Common myeloid progenitor, CD34-positive (primary cell): ENCODE data around the gene SLC35E2B.
"Not testable (repeated sequence)": the region's sequence is repeated elsewhere in the genome, so short reads cannot be mapped to it uniquely, and the experiment has no call there.

Experiments
- CTCF ChIA-PET: fragments of 350-600 bp; sonication (Branson Sonifier 250); formaldehyde crosslinking; loops from one replicate; lab custom pipeline; 2021; ENCODE audit warnings: antibody characterized with exemption; lab: Charles Lee
- POLR2A ChIA-PET: fragments of 350-600 bp; sonication (Branson Sonifier 250); formaldehyde crosslinking; loops from one replicate; lab custom pipeline; 2021; ENCODE audit warnings: antibody characterized with exemption; lab: Charles Lee
- DNase-seq, 3 donors: peaks; one replicate each; pipeline versions ENCODE4 v3.0.0 to v3.0.0-alpha.2; 2013
- H3K27ac ChIP-seq, 2 experiments: 1 replicate in 1 of 2; 2 replicates in 1 of 2; pipeline ENCODE4 v1.7.0; 2013; ENCODE audit warnings: inconsistent platforms in 2 of 2, low read length in 2 of 2, mild to moderate bottlenecking in 2 of 2, low read depth in 1 of 2, moderate library complexity in 1 of 2; ENCODE audit not compliant: severe bottlenecking in 2 of 2, insufficient read depth in 1 of 2, poor library complexity in 1 of 2
- H3K27me3 ChIP-seq, 5 experiments: replicated peaks in 2 of 5; 1 replicate in 3 of 5; 2 replicates in 2 of 5; pipeline versions ENCODE4 v1.6.1 to v1.7.0; 2013; ENCODE audit warnings: low read length in 4 of 5, mild to moderate bottlenecking in 2 of 5, moderate library complexity in 2 of 5, inconsistent platforms in 1 of 5; ENCODE audit not compliant: insufficient read depth in 5 of 5, control insufficient read depth in 4 of 5
- H3K36me3 ChIP-seq, 4 experiments: 1 replicate in 2 of 4; 2 replicates in 2 of 4; pipeline versions ENCODE4 v1.6.1 to v1.7.0; 2013; ENCODE audit warnings: low read length in 3 of 4, control low read depth in 1 of 4, mild to moderate bottlenecking in 1 of 4; ENCODE audit not compliant: control insufficient read depth in 4 of 4, insufficient read depth in 4 of 4
- H3K4me1 ChIP-seq, 4 experiments: 1 replicate in 3 of 4; 2 replicates in 1 of 4; pipeline versions ENCODE4 v1.6.1 to v1.7.1; 2013; ENCODE audit warnings: low read length in 3 of 4, mild to moderate bottlenecking in 3 of 4, control low read depth in 1 of 4, inconsistent platforms in 1 of 4, moderate library complexity in 1 of 4; ENCODE audit not compliant: control insufficient read depth in 4 of 4, insufficient read depth in 4 of 4; ENCODE audit errors: control extremely low read depth in 1 of 4
- H3K4me3 ChIP-seq, 7 experiments: 1 replicate in 4 of 7; 2 replicates in 3 of 7; pipeline versions ENCODE4 v1.5.1 to v1.7.0; 2013; ENCODE audit warnings: mild to moderate bottlenecking in 7 of 7, low read length in 6 of 7, moderate library complexity in 6 of 7, inconsistent platforms in 2 of 7, low read depth in 2 of 7, control low read depth in 1 of 7; ENCODE audit not compliant: insufficient read depth in 4 of 7, control insufficient read depth in 1 of 7; ENCODE audit errors: extremely low read depth in 1 of 7
- H3K9me3 ChIP-seq, 5 experiments: 1 replicate in 4 of 5; 2 replicates in 1 of 5; pipeline versions ENCODE4 v1.6.1 to v1.7.1; 2013; ENCODE audit warnings: low read length in 4 of 5, mild to moderate bottlenecking in 2 of 5, inconsistent platforms in 1 of 5, low read depth in 1 of 5, moderate library complexity in 1 of 5; ENCODE audit not compliant: control insufficient read depth in 4 of 5, insufficient read depth in 2 of 5; ENCODE audit errors: control extremely low read depth in 1 of 5
- WGBS: methylation state at CpG from one replicate; pipeline ENCODE4 v1.1.5; 2013; ENCODE audit not compliant: insufficient coverage; 5-methylcytosine and 5-hydroxymethylcytosine counted together

Gene SLC35E2B

DNA sequence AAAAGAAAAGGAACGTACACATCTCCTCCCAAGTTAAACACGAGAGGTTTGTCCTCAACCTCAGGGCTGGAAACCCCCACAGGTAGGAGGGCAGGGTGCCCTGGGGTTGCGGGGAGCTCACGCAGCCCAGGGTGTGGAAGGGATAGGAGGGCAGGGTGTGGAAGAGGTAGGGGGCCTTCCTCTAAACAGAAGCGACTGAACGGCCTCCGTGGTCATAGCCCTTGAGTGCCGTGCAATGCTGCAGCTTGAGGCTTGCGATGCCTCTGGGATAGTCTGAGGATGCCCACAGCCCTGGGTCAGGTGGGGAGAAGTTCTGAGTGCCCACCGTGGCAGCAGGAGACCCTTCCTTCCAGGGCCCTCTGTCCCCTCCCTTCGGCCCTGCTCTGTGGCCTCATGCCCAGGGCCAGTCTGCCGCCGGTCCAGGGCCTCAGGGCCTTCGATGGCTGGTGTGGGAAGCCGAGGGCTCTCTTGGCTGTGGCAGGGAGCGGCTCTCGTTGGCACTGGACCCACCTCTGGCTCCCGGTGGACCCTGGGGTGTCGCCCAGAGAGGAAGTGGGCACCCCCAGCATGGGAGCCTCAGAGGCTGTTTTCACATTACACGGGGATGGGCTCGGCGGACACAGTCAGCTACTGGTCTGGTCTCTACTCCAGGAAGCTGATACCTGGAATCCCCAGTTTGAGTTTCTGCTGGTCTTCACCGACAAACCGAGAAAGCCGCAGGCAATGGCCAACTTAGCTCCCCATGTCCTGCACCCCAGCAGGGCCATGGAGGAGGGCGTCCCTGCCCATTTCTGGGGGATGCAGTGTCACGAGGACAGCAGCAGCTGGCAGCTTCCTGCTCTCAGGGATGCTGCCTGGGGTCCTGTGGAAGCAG lies 27.4 kb downstream of the SLC35E2B start:
- POLR2A ChIA-PET: no interaction called here

DNA sequence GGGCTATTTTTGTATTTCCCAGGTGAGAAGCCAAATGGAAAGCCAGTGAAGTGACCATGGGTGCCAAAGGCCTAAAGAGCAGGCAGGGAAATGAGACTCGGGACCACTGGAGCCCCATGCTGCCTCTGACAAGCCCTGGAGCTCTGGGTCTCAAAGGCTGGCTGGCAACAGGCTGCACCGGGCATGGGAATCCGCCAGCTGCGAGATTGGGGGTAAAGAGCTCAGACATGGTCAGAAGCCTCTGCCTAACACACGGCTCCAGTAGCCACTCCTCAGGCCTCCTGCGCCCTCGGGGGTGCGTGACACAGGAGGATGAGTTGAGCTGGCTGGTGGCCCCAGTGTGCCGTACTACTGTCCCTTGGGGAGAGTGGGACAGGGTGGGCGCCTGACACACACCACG lies 28.3 kb downstream of the SLC35E2B start:
- H3K27ac ChIP-seq, H3K9me3 ChIP-seq, POLR2A ChIA-PET, H3K4me3 ChIP-seq, H3K27me3 ChIP-seq, H3K4me1 ChIP-seq, DNase-seq, CTCF ChIA-PET: not testable (repeated sequence)
- peaks cover 0 to 36% (median 17%) of the 10 kb centered on the region in 4 experiments for H3K36me3 ChIP-seq
- WGBS: no CpG with 5 or more reads among the region's 11 CpGs

More for the DNA sequence above, 27.4 kb downstream of the SLC35E2B start:
- H3K27me3 ChIP-seq: no peaks in the 10 kb centered on the region
- no peak overlapping the region for H3K4me3 ChIP-seq
- no peaks in the 10 kb centered on the region for H3K9me3 ChIP-seq
- WGBS: 94% methylated on average over 22 of the region's 27 CpGs
- H3K27ac ChIP-seq: no peak overlapping the region
- H3K4me1 ChIP-seq: no peaks in the 10 kb centered on the region
- CTCF ChIA-PET: interaction anchor here (1.1 to 2.1 kb wide), 3 partner anchors 13 to 21 kb away, joined by 5 to 6 read pairs (median 5); no protein-coding TSS in a partner anchor
- no peak for DNase-seq
- H3K36me3 ChIP-seq: peaks cover 0 to 44% (median 20%) of the 10 kb centered on the region in 4 experiments

DNA sequence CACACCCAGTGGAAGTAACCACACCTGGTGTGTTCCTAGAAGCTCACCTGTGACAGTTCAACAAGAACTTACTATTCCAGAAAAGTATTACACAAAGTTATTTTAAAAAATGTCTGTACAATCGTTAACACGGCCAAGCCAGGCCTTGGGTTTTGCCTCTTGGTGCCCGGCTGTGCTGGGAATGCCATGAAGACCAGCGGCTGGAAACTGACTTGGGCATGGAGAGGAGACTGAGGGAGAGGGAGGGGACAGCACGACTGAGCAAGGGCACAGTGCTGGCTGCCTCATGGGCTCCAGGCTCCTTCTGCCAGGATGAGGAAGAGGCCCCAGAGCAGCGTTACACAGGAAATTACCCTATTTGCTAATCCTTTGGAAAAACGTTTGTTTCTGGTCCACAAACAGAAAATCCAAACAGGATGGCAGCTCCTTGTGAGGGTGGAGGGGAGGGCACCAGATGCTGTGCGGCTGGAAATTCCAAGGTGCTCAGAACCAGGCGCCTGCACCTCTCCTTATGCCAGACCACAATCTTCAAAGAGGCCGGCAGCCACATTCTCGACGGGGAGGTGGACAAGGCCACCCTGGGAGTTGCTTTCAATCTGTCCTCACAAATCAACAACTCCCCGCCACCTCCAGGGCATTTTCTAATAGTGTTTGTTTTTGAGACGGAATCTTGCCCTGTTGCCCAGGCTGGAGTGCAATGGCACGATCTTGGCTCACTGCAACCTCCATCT lies 29.6 kb downstream of the SLC35E2B start:
- DNase-seq, H3K4me1 ChIP-seq, H3K9me3 ChIP-seq, CTCF ChIA-PET, H3K4me3 ChIP-seq, POLR2A ChIA-PET, H3K27ac ChIP-seq, H3K27me3 ChIP-seq: not testable (repeated sequence)
- peaks cover 0 to 26% (median 16%) of the 10 kb centered on the region in 4 experiments for H3K36me3 ChIP-seq
- 88% methylated on average over 8 of the region's 15 CpGs for WGBS

DNA sequence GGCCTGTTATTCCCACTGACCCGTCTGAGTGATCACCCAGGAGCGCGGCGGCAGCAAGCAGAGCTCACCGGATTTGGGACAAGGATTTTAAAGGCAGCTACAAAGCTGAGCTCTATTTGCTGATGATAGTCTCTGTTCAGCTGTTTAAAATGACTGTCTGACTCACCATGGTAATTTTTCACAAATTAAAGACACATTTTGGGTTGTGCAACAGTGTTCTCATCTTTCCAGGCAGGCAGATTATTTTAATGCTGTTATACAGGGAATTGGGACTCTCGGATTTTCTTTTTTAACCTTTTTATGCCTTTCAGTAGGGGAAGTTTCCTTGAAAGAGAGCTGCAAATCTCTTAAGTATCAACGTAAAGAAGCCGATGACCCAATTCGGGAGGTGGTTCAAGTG lies 30.2 kb downstream of the SLC35E2B start:
- H3K9me3 ChIP-seq, DNase-seq, H3K4me3 ChIP-seq, H3K27me3 ChIP-seq, H3K4me1 ChIP-seq, H3K27ac ChIP-seq, CTCF ChIA-PET, POLR2A ChIA-PET: not testable (repeated sequence)
- 97% methylated on average over 3 of the region's 9 CpGs for WGBS
- peaks cover 0 to 23% (median 15%) of the 10 kb centered on the region in 4 experiments for H3K36me3 ChIP-seq

DNA sequence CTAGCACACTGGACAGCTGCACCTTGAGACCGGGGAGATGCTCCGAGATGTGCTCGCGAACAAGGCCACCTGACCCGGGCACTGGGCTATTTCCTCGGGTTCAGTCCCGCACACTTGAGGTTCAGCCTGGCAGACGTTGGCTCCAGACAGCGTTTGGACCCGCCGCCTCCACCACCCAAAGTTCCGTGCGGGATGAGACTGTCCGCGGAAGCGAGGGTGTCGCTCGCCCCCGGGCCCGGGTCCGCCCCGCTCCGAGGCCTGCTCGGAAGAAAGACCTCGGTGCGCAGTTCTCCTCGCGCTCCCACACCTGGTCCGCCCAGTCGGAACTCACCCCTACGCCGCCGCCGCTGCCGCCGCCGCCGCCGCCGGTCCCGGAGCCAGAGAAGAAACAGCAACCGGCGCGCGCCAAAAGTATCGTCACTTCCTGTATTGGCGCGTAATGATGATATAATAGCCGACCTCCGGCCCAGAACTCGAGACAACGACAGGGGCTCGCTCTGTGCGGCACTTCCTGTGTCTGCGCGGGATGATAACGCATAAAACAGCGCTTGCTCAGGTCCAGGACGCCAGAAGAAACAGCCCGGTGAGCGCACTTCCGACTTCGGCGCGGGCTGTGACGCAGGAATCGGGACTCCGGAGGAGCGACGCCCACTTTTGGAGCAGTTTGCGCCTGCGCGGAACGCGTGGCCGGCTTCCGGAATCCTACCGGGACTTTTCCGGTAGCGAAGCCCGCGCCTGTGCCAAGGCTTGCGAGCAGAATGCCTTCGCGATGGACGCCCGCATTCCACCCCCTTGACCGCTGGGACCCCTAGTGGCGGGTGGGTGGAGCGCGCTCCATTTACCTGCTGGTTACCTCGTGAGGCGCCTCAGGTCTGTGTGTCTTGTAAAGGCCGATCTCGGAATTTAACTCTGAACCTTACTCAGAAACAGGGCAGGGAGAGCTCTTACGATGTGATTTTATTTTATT lies 33.7 kb downstream of the SLC35E2B start, which contains the start of gene CDK11B:
TSS of gene CDK11B (minus strand) at position 422 of the 967 bp plus-strand sequence. CDS start 1,519 bp downstream, outside the sequence.
- Histone ChIP-seq H3K36me3 (peaks cover 6 to 26% (median 13%) of the 10 kb centered on the region in 4 experiments), H3K4me3 (peak within 1 kb of the TSS; percentile 31 to 83 (median 67)), H3K27ac (peak within 1 kb of the TSS; percentile 95)
- 0% methylated on average over 34 of the region's 96 CpGs for WGBS
- CTCF ChIA-PET: interaction anchor here (0.6 kb wide), 1 partner anchor 417 kb away, joined by 3 read pairs; no protein-coding TSS in a partner anchor
- H3K27me3 ChIP-seq, POLR2A ChIA-PET, H3K4me1 ChIP-seq, H3K9me3 ChIP-seq: not testable (repeated sequence)
- DNase-seq: peak; percentile 99

DNA sequence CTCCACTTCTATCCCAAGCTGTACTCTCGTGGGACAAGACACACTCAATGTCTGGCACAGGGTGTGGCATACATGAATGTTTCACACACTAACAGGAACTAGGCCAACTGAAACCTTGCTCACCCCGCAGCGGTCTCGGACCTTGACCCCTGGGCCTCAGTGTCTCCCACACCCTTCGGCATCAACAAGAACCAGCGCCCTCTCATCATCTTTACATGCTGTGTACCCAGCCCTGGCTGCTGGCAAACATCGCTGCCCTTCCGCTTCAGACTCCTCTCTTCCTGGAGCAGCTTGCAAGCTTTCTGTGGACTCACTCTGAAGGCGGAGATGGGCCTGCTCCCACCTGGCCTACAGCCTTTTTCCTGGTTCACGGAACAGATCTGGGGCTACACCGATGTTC lies 44.3 kb downstream of the SLC35E2B start:
- H3K4me1 ChIP-seq, CTCF ChIA-PET, H3K9me3 ChIP-seq, H3K27ac ChIP-seq, DNase-seq, H3K27me3 ChIP-seq, H3K4me3 ChIP-seq, POLR2A ChIA-PET: not testable (repeated sequence)
- H3K36me3 ChIP-seq: peaks cover 10 to 45% (median 27%) of the 10 kb centered on the region in 4 experiments
- 98% methylated on average over 7 of the region's 11 CpGs for WGBS
